HAP-1 (cell line): ENCODE results near the gene TUBGCP5.

Source experiments
- DNase-seq, 2 experiments: peaks; one replicate each; pipeline ENCODE4 v3.0.0-alpha.2; 2016 to 2020; ENCODE audit warnings: low spot score in 2 of 2
- H3K27me3 ChIP-seq: fragments of 250-450 bp; sonication (Bioruptor Pico); 2 replicates; pipeline ENCODE4 v1.5.1; 2020; ENCODE audit warnings: low read depth, mild to moderate bottlenecking, moderate library complexity
- H3K36me3 ChIP-seq: fragments of 250-450 bp; sonication (Bioruptor Pico); replicated peaks from 2 replicates; pipeline ENCODE4 v1.5.1; 2020; ENCODE audit warnings: mild to moderate bottlenecking
- H3K4me1 ChIP-seq: fragments of 250-450 bp; sonication (Bioruptor Pico); 2 replicates; pipeline ENCODE4 v1.5.1; 2020; ENCODE audit warnings: mild to moderate bottlenecking
- H3K4me3 ChIP-seq: fragments of 250-450 bp; sonication (Bioruptor Pico); 2 replicates; pipeline ENCODE4 v1.5.1; 2020; ENCODE audit warnings: mild to moderate bottlenecking, moderate library complexity
- H3K9me3 ChIP-seq: fragments of 250-450 bp; sonication (Bioruptor Pico); 2 replicates; pipeline ENCODE4 v1.5.1; 2020; ENCODE audit warnings: mild to moderate bottlenecking, moderate library complexity
- in situ Hi-C: fragments of 300-500 bp; cut with MboI; formaldehyde crosslinking; loops from 3 replicates; pipeline ENCODE4 v1.14.3; 2020; ENCODE audit warnings: low sequenced_read_pairs, inconsistent platforms, mixed read lengths

TUBGCP5 gene

GRCh38 chr15:22979238-22980188 lies 59.9 kb downstream of the TUBGCP5 start:
- no peaks in the 10 kb centered on the region for H3K27me3 ChIP-seq
- in situ Hi-C loops = loop anchor here (10.0 kb wide), 2 partner anchors 55 kb away; partner anchors contain the start of gene TUBGCP5
- H3K9me3 ChIP-seq = no peaks in the 10 kb centered on the region
- H3K4me1 ChIP-seq = peaks cover 6% of the 10 kb centered on the region
- H3K36me3 ChIP-seq = no peaks in the 10 kb centered on the region; the same call in 1 of the 2 replicates
- peak overlapping the region; percentile 76 for H3K4me3 ChIP-seq
- DNase-seq = peak; percentile 48 to 78

- in situ Hi-C loops = loop anchor here (10.0 kb wide), 2 partner anchors 54 to 56 kb away; partner anchors contain the start of gene TUBGCP5
- H3K4me3 ChIP-seq = peak overlapping the region; percentile 76
- peak; percentile 26 to 40 for DNase-seq
Observed at GRCh38 chr15:22978691-22979237, 60.6 kb downstream of the TUBGCP5 start.

GRCh38 chr15:22974745-22975144 lies 64.6 kb downstream of the TUBGCP5 start:
- Histone ChIP-seq H3K9me3 (peaks cover 4% of the 10 kb centered on the region; the same call in 1 of the 2 replicates), H3K4me3 (no peak overlapping the region), H3K27me3 (no peaks in the 10 kb centered on the region), H3K36me3 (no peaks in the 10 kb centered on the region; the same call in 1 of the 2 replicates), H3K4me1 (peaks cover 2% of the 10 kb centered on the region; the same call in 1 of the 2 replicates)
- in situ Hi-C loops = loop anchor here (10.0 kb wide), 2 partner anchors 50 to 60 kb away; partner anchors contain the start of gene TUBGCP5
- DNase-seq = no peak

More at GRCh38 chr15:22978691-22979237, 60.6 kb downstream of the TUBGCP5 start:
- H3K27me3 ChIP-seq = no peaks in the 10 kb centered on the region
- peaks cover 6% of the 10 kb centered on the region for H3K4me1 ChIP-seq
- H3K9me3 ChIP-seq = no peaks in the 10 kb centered on the region
- H3K36me3 ChIP-seq = no peaks in the 10 kb centered on the region; the same call in 1 of the 2 replicates

GRCh38 chr15:22973987-22974386 lies 65.4 kb downstream of the TUBGCP5 start:
- Histone ChIP-seq H3K4me3 (no peak overlapping the region), H3K4me1 (peaks cover 9% of the 10 kb centered on the region)
- DNase-seq = no peak

GRCh38 chr15:22973286-22973685 lies 66.1 kb downstream of the TUBGCP5 start:
- Histone ChIP-seq H3K36me3 (no peaks in the 10 kb centered on the region), H3K4me3 (no peak overlapping the region), H3K27me3 (no peaks in the 10 kb centered on the region), H3K9me3 (peaks cover 4% of the 10 kb centered on the region; the same call in 1 of the 2 replicates), H3K4me1 (peaks cover 14% of the 10 kb centered on the region)
- no peak for DNase-seq
- in situ Hi-C loops = loop anchor here (10.0 kb wide), 2 partner anchors 48 to 62 kb away; partner anchors contain the start of gene TUBGCP5

More at GRCh38 chr15:22973987-22974386, 65.4 kb downstream of the TUBGCP5 start:
- Histone ChIP-seq H3K27me3 (no peaks in the 10 kb centered on the region), H3K36me3 (no peaks in the 10 kb centered on the region), H3K9me3 (peaks cover 4% of the 10 kb centered on the region; the same call in 1 of the 2 replicates)
- in situ Hi-C loops = loop anchor here (10.0 kb wide), 2 partner anchors 49 to 61 kb away; partner anchors contain the start of gene TUBGCP5

- in situ Hi-C loops = no loop called here
- Histone ChIP-seq H3K4me1 (peaks cover 15% of the 10 kb centered on the region), H3K9me3 (peaks cover 4% of the 10 kb centered on the region; the same call in 1 of the 2 replicates), H3K36me3 (no peaks in the 10 kb centered on the region), H3K4me3 (no peak overlapping the region), H3K27me3 (no peaks in the 10 kb centered on the region)
- peak in 1 of 2 experiments; percentile 62 for DNase-seq
Observed at GRCh38 chr15:22969489-22969888, 69.9 kb downstream of the TUBGCP5 start.

GRCh38 chr15:22968366-22968765 lies 71.0 kb downstream of the TUBGCP5 start:
- Histone ChIP-seq H3K36me3 (no peaks in the 10 kb centered on the region), H3K27me3 (no peaks in the 10 kb centered on the region), H3K9me3 (peaks cover 4% of the 10 kb centered on the region; the same call in 1 of the 2 replicates), H3K4me3 (no peak overlapping the region), H3K4me1 (peaks cover 15% of the 10 kb centered on the region)
- no peak for DNase-seq
- in situ Hi-C loops = no loop called here

GRCh38 chr15:22967084-22967770 lies 72.1 kb downstream of the TUBGCP5 start:
- peaks cover 4% of the 10 kb centered on the region; the same call in 1 of the 2 replicates for H3K9me3 ChIP-seq
- peaks cover 15% of the 10 kb centered on the region for H3K4me1 ChIP-seq
- no peak for DNase-seq
- no peaks in the 10 kb centered on the region for H3K36me3 ChIP-seq
- no peaks in the 10 kb centered on the region for H3K27me3 ChIP-seq
- in situ Hi-C loops = no loop called here
- no peak overlapping the region for H3K4me3 ChIP-seq

GRCh38 chr15:22966321-22967083 lies 72.9 kb downstream of the TUBGCP5 start:
- no peak for DNase-seq
- Histone ChIP-seq H3K27me3 (no peaks in the 10 kb centered on the region), H3K4me3 (no peak overlapping the region), H3K9me3 (peaks cover 4% of the 10 kb centered on the region; the same call in 1 of the 2 replicates), H3K4me1 (peaks cover 15% of the 10 kb centered on the region), H3K36me3 (no peaks in the 10 kb centered on the region)
- in situ Hi-C loops = no loop called here

GRCh38 chr15:22963641-22964040 lies 75.7 kb downstream of the TUBGCP5 start:
- no peaks in the 10 kb centered on the region for H3K36me3 ChIP-seq
- no peak overlapping the region for H3K4me3 ChIP-seq
- H3K4me1 ChIP-seq = peaks cover 5% of the 10 kb centered on the region
- H3K9me3 ChIP-seq = no peaks in the 10 kb centered on the region
- in situ Hi-C loops = no loop called here
- DNase-seq = no peak
- H3K27me3 ChIP-seq = no peaks in the 10 kb centered on the region

GRCh38 chr15:22962611-22963010 lies 76.8 kb downstream of the TUBGCP5 start:
- H3K4me3 ChIP-seq = no peak overlapping the region
- no peak for DNase-seq
- H3K9me3 ChIP-seq = no peaks in the 10 kb centered on the region
- no peaks in the 10 kb centered on the region for H3K4me1 ChIP-seq
- in situ Hi-C loops = no loop called here
- H3K36me3 ChIP-seq = no peaks in the 10 kb centered on the region
- no peaks in the 10 kb centered on the region for H3K27me3 ChIP-seq

- Histone ChIP-seq H3K9me3 (no peaks in the 10 kb centered on the region), H3K4me3 (no peak overlapping the region), H3K4me1 (no peaks in the 10 kb centered on the region), H3K27me3 (no peaks in the 10 kb centered on the region), H3K36me3 (no peaks in the 10 kb centered on the region)
- no peak for DNase-seq
- in situ Hi-C loops = no loop called here
Observed at GRCh38 chr15:22961762-22962161, 77.6 kb downstream of the TUBGCP5 start.
